ENCODE data around the gene NDUFC1.
A peak's percentile ranks its signal among the peaks of the same experiment; 100 is the strongest.
"Not testable (repeated sequence)": the region's sequence is repeated elsewhere in the genome, so short reads cannot be mapped to it uniquely, and the experiment has no call there.

NDUFC1 gene

DNA sequence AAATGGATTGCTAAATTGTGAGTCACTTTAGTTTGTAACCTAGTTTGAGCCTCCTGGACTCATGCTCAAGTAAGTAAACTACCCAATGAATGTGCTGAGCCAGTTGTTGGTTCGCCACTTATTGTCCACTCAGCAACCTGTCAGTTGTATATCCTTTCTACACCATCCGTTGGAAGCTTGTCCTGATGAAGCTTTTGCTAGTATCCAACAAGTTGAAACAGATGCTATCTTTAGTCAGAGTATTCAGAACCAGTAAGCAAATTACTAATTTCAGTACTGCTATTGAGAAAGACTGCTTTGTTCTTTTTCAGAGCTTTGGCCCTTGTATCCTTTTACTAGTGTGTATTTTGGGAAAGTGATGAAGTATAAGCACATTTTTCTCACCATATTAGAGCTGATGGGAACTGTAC, 5.3 kb downstream of the NDUFC1 start:
- DNase-seq (ENCODE audit: low spot score): no peak

DNA sequence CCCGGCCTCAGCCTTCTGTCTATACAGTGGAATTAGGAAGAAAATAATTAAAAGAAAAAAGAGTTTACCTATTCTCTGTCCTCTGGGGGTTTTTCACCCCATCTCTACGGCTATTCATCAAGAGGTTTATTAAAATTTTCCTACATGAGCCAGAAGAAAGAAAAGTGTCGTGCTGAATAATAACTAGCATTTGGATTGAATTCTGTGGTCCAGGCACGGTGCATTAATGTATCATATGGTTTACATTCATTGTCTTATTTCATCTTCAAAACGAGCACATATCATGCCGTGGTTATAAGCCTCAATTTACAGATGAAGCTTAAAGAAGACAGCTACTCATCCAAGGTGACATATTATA, 6.4 kb downstream of the NDUFC1 start:
- no peak for DNase-seq (ENCODE audit: low spot score)

DNA sequence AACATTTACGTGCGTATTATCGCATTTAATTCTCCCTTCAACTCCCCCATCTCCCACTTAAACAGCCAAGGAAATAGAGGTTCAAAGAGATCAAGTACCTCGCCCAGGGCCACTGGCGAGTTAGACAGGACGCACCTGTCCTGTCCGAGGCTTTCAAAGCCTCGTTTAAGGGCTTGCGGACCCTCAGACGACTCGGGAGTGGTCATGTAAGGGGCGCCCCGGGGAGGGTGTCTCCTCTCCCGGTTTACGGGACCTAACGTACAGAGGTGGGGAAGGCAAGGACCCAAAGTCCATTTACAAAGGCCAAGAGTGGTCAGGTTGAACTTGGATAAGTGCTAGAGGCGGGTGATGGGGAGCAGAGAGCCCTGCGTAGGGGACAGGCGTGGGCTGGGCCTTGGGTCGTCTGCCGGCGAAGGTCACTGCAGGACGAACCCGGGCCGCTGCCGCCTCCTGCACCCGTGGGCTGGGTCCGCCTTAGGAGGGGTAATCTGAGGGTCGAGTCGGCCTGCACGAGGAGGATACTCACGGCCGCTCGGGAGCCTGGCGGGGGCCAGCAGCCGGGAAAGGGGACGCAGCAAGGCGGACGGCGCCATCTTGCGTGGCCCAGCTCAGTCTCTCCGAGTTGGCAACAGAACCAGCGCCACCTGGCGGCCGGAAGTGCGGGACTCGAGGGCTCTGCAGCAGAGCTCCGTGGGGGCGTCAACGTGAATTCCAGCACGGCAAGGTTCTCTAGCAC, 6.9 kb downstream of the NDUFC1 start:
- DNase-seq (ENCODE audit: low spot score): peak; percentile 97

DNA sequence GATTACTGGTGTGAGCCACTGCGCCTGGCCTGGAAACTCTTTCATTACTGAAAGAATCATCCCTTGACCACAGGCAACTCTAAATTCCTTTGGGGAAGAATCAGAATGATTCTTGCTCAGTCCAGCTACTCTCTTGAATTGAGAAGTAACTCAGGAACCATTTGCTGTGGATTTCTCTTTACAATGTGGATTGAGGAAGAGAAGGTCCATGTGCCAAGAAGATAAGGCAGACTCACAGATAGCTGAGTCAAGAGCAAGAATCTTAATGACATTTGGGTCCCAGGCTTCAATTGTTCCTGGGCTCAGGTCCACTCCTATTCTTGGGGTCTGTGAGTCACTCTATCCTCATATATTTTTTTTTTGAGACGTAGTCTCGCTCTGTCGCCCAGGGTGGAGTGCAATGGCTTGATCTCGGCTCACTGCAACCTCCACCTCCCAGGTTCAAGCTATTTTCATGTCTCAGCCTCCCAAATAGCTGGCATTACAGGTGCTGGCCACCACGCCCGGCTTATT, 16.0 kb downstream of the NDUFC1 start:
- no peak for DNase-seq (ENCODE audit: low spot score)

DNA sequence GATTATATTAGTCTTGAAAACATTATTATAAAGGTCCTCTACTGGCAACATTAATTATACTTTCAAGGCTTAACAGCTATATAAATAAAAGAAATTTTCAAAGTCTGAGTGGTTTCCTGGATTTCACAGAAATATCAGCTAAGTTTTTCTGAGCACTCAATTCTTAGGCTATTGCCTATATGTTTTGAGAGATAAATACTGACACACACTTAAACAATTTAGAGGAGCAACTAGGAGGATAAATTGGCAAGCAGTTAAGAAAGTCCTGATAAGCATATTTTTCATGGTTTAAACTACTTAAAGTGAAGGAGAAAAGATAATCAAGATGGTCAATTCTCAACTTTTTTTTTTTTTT, 19.6 kb downstream of the NDUFC1 start:
- DNase-seq (ENCODE audit: low spot score): no peak

DNA sequence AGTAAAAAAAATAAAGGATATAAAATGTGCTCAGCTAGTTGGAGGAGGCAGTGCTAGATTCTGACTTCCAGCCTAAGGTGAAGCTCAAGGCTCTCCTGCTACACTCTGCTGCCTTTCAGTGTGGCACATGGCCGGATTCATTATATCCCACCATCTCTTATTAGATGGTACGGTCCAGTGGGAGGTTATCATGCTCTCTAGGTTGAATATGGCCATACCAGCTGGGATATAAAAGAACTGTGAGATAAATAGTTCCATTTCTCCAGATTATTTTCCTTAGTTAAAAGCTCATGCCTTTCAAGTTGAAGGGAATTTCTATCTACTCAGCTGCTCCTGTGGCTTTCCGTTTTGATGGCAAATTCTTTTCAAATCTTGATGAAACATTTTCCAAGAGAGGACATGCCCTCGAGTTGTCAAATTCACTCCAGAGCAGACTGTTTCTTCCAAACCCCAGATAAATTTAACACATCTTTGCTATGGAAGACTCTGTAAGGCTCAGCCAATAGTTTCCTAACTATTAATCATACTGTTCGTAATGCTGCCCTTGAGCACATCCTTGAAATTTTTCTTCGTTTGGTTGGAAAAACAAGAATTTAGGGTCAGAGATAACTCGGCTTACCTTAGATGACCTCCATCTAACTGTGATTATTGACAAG, 20.1 kb downstream of the NDUFC1 start:
- DNase-seq (ENCODE audit: low spot score): no peak

DNA sequence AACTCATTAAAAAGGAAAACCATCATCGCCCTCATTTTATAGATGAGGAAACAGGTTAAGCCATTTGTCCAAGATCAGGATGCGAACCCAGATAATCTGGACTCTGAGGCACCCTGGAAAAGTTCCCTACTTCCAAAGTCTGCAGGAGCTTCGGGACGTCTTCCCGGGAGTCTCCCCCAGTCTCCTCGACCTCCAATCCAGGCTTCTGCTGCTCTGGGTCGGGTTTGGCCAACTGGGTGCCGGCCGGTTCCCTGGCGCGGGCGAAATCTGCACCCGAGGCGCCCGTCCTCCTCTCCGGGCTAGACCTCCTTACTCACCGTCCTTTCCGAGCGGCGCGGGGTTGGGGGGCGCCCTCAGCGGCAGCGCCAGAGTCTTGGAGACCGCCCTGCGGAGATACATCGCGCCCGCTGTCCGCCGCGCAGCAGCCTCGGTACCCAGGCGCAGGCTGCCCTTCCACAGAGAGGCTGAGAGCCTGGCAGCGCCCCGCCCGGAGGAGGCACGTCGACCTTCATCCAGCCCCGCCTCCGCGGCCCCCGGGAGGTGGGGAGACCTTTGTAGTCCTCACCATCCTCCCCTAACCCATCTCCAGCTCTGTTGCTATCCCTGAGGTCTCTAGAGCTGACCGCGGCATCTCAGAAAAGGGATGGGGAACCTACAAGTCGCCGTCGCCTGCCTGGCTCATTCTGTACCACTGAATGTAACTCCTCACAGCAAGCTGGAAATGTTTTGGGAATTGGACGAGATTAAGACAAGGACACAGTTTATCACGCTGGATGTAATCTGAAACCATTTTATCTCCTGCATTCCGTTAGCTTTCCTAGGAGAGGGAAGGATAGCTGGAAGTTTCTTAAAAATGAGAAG, 22.3 kb downstream of the NDUFC1 start, which contains the start of gene MGARP:
TSS of gene MGARP (minus strand) at position 466 of the 861 bp plus-strand sequence. CDS start at position 399, 67 bp downstream.
- DNase-seq (ENCODE audit: low spot score): no peak

DNA sequence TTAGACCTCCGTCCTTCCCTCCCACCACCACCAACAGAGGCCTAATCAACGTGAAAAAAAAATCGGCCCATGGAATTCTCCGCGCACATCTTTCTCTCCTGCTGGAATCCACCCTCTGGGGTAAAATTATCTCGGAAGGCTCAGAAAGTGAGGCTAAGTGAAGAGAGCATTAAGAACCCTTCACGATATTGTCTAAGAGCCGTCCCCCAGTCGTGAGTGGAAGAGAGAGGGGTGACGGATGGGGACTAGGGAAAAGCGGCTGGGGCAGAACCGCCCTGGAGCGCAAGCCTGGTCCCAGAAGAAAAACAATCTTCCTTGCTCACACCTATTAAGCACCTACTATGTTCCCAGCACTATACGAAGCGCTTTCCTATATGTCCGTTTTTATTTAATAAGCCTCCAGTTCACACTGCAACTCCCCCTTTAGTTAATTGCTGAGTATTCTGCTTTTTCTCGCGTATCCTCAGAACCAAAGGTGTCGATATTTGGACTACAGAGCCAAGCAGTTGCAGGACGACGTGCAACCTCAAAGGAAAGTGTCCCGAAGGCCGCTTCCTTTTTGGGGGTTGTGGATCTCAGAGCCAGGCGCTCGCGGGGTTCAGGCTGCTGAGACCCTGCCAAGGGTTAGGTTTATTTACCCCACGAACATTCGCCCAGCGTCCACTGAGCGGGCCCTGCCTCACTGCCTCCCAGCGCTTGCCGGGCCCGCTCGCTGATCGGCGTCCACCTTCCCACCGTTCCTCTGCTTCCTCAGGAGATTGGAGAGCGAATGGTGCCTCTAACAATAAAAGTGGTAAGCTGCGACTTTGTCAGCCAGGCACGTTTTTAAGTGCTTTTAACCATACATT, 23.1 kb downstream of the NDUFC1 start:
- DNase-seq (ENCODE audit: low spot score): no peak

DNA sequence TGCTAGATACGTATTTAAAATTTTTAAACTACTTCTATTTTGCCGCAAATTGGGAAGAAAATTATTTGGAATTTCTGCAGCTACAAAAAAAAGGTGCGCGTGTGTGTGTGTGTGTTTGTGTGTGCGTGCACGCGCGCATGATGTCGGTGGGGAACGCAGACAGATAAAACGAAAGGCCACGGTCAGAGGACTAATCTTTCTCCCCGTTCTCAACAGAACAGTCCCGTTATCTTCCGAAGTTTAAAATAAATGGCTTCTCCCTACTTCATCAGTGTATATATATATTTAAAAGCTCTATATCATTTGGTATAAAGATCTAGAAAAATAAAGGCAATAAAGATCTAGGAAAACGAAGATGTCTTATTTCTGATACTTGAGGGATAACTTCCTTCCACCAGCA, 23.8 kb downstream of the NDUFC1 start:
- DNase-seq (ENCODE audit: low spot score): no peak

DNA sequence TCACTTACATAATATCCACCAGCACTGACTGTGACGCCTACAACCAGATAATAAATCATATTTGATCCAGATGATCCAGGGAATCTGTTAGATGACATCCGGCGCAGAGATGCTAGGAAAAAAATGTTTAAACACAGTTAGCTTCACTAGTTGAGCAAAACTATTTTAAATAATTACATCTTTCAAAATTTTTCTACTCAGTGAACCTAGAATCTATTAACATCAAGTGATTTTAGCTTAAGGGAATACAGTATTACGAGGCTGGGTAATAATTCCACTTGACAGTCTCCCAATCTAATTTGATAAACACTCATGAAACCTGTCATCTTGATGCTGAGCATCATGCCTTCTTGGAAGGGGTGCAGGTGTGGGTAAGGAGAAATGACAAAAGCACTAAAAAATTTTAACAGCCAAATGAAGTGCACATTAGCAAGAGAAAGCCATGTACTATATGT, 27.0 kb downstream of the NDUFC1 start:
- DNase-seq (ENCODE audit: low spot score): no peak

DNA sequence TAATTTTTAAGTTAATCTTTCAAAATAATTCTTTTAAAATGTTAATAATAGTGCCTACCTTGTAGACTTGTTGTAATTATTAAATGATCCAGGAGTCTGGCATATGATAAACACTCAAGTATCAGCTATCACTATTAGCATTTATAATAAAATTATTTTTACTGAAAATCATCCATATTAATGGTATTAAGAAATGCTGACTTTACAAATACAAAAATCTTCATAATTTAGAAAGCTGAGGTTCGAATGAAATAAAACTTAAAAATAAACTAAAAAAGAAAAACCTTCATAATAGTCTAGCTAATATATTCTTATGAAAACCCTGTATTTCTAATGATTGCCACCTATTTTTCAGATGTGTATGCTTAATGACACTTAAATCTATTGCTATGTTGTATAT, 27.5 kb downstream of the NDUFC1 start:
- no peak for DNase-seq (ENCODE audit: low spot score)

DNA sequence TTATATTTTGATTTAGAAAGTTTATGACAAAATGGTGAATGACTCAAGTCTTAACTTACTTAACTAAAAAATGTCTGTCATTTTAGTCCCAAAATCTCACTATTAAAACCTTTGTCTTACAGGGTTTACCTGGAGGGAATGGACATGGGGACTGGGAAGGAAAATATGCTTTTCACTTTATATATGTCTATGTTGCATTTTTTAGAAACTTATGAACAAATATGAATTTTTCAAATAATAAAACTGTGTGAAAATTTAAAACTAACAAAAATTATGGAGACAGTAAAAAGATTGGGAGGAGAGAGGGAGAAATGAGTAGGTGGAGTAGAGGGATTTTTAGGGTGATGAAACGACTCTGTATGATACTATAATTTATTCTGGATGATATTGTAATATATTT, 28.4 kb downstream of the NDUFC1 start:
- DNase-seq (ENCODE audit: low spot score): no peak

DNA sequence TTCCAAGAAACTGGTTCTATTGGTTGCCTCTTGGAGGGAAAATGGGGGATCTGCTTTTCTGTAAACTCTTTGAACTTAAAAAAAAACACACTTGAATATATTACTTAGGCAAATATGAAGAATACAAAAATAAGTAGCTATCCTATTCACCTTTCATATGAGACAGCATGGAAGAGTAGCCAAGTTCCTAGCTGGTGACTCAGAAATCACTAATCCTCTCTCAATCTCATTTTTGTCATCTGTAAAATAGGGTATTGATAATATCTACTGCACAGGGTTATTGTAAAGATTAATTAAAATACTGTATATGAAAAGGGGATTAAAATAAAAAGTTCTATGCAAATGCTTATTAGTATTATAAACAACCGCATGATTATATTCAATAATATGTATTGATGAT, 35.0 kb downstream of the NDUFC1 start:
- DNase-seq (ENCODE audit: low spot score): no peak

DNA sequence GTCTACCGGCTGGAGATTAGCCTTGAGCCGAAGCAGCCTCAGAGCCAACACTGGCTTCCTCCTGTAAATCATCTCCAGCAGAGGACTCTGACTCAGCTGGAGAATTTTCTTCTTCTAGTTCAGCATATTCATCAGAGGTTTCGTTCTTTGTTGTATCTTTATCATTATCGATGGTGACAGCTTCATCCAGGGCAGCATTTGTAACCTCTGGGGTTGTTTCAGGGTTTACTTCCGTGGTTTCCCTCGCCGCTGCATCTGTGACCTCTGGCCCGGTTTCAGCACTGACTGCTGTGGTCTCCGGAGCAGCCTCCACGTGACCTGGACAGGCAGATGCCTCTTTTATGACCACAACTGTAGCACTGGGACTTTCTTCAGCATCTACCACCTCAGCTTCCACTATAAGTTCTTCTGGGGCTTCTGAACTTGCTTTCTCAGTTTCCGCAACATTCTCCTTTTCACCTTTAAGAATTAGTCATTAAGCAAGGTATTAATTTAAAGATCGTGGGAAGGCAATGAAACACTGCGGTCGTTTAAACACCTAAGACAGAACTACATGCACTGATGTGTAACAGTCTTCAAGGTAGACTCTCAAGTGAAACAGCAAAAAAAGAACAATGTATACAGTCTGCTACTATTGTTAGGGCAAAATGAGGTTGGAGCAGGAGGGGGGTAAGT, 35.6 kb downstream of the NDUFC1 start:
- DNase-seq (ENCODE audit: low spot score): peak; percentile 71

DNA sequence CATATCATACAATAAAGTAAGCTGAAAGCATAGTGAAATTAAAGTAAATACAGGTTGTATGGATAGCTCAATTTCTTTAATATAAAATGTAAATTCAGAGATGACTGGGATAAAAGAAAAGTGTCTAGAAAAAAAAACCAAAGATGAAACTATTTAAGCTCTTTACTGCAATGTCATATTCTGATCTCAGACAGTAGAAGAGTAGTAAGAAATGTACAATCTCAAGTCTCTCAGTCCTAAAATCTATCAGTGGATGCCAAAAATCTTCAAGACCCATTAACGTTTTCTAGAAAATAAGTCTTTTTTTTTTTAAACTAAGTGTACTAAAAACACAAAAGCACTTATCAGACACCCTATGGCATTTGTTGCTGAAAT, 36.1 kb downstream of the NDUFC1 start:
- no peak for DNase-seq (ENCODE audit: low spot score)

DNA sequence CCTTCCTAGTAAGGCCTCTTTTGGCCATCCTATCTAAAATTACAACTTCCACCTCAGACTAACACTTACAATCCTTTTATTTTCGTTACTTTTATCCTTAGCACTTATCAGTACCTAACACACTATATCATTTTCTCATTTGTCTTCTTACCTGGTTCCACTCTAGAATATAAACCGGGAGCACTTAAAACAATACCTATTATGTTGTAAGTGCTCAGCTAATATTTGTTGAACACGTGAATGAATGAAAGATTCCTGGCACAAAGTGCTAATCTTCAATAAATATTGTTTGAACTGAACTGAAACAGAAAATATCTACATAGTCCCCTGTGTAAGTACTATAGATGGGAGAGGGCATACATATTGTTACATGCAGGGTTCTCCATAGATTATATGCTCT, 36.6 kb downstream of the NDUFC1 start:
- no peak for DNase-seq (ENCODE audit: low spot score)

DNA sequence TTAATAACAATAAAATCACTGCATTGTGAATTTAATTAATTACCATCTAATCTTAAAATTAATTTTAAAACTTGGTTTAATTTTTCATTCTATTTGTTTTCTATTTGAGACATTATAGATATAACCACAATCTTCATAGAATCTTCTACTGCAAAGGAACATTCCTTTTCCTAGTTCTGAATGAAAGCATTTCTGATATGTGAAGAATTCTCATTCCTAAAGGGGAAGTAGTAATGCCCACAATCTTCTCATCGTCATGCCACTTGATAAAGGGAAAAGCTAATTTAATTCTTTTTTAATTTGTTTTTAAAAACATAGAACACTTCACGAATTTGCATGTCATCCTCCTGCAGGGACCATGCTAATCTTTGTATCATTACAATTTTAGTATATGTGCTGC, 45.9 kb downstream of the NDUFC1 start:
- no peak for DNase-seq (ENCODE audit: low spot score)

DNA sequence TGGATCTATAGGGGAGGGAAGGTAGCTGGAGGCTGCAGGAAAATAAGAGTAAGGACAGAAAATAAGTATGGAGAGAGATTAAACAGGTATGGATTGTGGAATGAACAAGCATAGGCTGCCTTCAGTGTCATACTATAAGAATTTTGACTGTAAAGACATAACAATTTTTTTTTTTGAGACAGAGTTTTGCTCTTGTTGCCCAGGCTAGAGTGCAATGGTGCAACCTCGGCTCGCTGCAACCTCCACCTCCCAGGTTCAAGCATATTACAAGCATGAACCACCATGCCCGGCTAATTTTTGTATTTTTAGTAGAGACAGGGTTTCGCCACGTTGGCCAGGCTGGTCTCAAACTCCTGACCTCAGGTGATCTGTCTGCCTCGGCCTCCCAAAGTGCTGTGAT, 46.7 kb downstream of the NDUFC1 start:
- DNase-seq (ENCODE audit: low spot score): not testable (repeated sequence)

DNA sequence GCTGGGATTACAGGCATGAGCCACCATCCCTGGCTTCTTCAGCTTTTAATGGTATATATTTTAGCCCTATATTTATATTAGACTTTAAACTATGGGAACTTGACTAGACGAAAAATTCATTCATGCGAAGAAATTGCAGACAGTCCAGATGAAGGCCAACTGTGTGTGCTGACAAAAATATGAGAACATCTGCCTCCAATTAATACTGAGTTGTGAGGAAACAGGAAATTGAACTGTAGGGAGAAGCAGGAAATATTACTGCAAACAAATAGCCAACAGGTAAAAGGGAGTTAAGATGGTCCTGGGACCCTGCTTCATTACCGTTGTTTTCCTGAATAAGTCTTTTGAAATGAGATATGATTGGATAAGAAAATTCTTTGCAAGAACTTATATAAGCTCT, 48.6 kb downstream of the NDUFC1 start:
- DNase-seq (ENCODE audit: low spot score): no peak

DNA sequence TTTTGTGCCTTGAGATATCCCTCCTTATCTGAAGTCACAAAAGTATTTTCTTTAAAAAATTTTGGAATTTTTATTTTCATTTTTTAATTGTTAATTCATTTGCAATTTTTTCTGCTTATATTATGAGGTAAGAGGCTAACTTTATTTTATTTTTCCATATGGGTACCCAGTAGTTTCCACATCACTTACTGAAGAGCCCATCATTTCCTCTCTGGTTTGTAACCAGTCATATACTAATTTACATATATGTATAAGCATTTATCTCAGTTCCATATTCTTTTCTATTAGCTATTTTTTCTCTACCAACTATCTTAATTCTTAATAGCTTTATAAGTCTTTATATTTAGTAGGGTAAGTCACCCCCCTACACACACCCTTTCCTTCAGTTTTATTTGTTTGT, 49.2 kb downstream of the NDUFC1 start:
- DNase-seq (ENCODE audit: low spot score): no peak

DNA sequence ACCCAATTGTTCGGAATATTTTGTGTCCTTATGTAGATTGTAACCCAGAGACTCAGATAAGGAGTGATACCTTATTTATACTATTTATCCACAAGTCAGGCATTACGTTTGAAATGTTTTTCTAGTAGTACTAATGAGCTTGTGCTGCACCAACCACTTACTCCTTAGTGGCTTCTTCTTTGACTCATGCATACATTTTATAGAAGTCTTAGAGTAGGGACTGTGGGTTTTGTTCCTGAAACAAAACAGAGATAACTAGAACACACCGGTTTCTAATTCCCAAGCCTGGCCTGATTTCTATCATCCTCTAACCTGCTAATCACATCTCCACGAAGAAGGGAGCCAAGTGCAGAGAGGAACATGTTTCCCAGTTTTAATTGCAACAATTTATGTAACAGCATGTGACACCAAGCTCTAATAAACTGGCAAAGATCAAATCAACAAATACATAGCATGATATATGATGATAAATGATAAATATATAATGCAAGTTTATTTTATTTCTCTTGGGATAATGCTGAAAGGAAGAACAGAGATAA, 54.5 kb downstream of the NDUFC1 start:
- no peak for DNase-seq (ENCODE audit: low spot score)
